ENCODE measurements around the gene PDE11A.
A peak's percentile ranks its signal among the peaks of the same experiment; 100 is the strongest.
"Not testable (repeated sequence)": the region's sequence is repeated elsewhere in the genome, so short reads cannot be mapped to it uniquely, and the experiment has no call there.

Gene PDE11A

GRCh38 chr2:178072383-178073301, at the start of gene PDE11A:
Gene PDE11A (minus strand): TSS chr2:178072777. CDS start chr2:178072437, 340 bp downstream.
- peak; percentile 2 for DNase-seq

- DNase-seq = no peak
These were observed 46.8 kb upstream of the PDE11A start for GRCh38 chr2:178119179-178119922.

GRCh38 chr2:178117725-178118124, 45.1 kb upstream of the PDE11A start:
- no peak for DNase-seq

DNA sequence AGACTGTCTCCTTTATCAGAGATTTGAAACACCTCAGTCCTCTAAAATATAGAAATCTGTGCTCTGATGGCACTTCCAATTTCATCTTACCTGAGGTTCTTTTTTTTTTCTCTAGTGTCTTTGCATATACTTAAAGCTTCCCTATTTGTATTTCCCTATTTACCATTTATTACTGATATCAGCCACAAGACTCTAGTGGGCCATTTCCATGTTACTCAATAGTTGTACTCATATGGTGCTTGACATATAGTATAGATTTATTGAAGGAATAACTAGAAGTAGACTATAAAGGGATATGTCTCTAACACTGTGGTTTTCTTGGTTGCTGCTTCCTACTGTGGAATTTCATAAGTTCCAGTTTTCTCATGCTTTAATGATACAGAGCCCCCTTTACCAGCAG, 42.7 kb upstream of the PDE11A start:
- DNase-seq = no peak

- no peak for DNase-seq
These were observed 41.9 kb upstream of the PDE11A start for GRCh38 chr2:178114462-178114861.

DNA sequence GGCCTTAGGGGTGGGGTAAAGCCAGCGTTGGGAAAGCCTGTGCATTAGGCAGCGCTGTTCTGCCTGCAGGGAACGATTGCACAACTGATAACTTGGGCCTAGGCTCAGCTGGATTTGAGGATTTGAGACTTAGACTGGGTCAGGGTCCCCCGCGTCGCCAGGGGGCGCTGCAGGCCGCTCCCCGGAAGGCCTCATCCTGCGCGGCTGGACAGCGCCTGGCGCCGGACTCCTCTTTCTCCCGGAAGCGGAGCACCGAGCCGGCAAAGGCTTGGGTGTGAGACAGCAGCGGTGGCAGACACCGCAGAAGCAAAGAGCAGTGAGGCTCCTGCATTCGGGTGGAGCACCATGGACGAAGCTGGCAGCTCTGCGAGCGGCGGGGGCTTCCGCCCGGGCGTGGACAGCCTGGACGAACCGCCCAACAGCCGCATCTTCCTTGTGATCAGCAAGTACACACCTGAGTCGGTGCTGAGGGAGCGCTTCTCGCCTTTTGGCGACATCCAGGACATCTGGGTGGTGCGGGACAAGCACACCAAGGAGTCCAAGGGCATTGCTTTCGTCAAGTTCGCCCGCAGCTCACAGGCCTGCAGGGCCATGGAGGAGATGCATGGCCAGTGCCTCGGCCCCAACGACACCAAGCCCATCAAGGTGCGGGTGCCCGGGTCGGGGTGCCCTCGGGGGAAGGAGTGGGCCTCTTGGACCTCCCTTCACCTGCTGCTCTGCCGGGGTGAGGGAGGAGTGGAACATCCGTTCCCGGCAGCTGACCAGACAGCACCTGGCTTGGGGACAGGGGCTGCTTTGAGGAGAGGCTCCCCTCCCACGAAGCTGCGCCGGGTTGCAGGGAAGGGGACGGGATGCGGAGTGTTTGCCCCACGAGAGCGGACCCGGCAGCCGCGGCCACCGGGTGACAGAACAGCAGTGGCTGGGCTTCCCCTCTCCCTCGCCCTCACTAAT, 39.9 kb upstream of the PDE11A start, which contains the start of gene RBM45:
Gene RBM45 (plus strand): TSS at position 236 of the 951 bp plus-strand sequence. CDS start 110 bp downstream, at position 346.
- peak; percentile 90 for DNase-seq

GRCh38 chr2:178111743-178112142, 39.2 kb upstream of the PDE11A start:
- DNase-seq = no peak

DNA sequence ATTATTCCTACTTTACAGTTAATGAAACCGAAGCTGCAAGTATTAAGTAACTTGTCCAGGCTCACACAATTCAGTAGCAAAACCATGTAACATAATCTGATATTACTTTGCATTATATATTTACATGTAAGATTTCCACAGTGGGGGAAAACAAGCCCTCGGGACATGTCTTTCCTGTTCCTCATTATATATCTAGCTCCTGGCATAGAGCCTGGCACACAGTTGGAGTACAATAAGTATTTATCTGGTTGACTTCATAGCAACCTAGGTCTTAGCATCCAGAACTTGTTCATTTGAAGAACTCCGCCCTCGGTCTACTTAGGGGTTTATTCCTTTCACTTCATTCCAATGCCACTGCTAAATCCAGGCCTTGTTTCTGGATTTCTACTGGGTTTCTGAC, 38.1 kb upstream of the PDE11A start:
- DNase-seq = no peak

GRCh38 chr2:178109813-178110212, 37.2 kb upstream of the PDE11A start:
- DNase-seq = peak; percentile 66

DNA sequence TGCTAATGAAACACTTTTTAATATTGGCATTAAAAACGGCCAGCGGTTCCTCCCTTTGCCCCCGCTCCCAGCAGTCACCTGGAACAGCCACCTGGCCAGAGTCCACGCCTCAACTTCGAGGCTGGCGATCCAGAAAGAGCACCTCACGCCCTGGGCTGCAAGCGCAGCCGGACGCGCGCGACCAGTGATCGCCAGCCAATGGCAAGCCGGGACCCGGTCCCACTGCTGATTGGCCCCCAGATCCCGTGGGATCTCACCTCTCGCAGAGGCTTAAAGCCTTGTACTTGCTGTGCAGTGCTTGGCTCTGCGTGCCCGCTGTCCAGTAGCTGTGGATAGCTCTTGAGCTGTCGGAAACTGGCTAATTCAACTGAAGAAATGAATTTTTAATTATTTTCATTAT, 35.6 kb upstream of the PDE11A start:
- DNase-seq = no peak

DNA sequence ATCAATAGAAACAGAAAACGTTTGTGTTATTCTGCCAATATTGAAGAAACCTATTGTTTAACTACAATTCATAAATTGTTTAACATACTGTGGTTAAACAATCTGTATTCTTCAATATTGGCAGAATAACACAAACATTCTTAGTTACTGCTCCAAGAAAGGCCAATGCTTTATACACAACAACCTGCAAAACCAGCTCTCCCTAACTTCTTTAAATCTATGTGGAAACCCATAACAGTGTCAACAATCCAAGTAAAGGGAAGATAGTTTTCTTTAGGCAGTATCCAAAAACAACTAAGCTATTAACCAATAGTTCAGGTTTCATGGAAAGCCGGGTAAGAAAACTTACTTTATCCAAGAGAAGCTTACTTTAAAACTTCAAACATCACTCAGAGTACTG, 33.5 kb upstream of the PDE11A start:
- DNase-seq = no peak

DNA sequence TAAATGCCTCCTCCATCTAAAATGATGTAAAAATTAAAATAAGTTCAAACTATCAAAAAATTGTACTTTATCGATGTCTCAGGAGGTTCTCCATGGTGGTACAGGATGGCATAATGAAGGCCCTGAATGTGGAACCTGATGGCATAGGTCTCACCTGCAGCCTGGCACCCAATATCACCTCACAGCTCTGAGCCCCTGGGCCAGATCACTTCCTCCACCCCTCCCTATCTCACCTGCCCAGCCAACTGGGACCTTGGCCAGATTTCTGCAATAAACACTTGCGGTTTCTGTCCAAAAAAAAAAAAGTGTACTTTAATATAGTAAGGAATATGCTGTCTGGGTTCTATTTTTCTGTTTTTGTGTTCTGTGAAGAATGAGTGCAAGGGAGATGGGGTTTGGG, 33.0 kb upstream of the PDE11A start:
- no peak for DNase-seq

- no peak for DNase-seq
These were observed 28.9 kb upstream of the PDE11A start for GRCh38 chr2:178101321-178102079.

- DNase-seq = no peak
These were observed 20.9 kb upstream of the PDE11A start for GRCh38 chr2:178093471-178093870.

DNA sequence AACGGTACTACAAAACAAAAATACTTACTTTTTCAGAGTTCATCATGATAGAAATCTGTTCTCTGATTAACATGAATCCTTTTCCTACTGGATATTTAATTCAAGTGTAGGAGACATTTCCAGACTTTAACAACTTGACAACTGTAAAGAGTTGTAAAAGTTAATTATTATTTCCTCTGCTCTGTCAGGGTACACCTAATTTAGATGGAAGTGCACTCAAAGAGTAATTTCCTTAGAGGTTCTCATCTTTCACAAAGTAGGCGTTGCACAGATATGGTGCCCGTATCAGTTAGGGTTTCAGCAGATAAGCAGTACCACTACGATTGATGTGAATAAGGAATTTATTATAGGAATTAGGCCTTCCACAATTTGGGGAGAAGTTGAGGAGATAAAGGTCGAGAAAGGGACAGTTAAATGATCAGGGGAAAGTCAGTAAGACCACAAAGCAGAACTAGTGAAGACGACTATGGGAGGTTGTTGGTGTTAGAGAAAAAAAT, 16.2 kb upstream of the PDE11A start:
- no peak for DNase-seq

GRCh38 chr2:178084273-178084672, 11.7 kb upstream of the PDE11A start:
- DNase-seq = no peak

DNA sequence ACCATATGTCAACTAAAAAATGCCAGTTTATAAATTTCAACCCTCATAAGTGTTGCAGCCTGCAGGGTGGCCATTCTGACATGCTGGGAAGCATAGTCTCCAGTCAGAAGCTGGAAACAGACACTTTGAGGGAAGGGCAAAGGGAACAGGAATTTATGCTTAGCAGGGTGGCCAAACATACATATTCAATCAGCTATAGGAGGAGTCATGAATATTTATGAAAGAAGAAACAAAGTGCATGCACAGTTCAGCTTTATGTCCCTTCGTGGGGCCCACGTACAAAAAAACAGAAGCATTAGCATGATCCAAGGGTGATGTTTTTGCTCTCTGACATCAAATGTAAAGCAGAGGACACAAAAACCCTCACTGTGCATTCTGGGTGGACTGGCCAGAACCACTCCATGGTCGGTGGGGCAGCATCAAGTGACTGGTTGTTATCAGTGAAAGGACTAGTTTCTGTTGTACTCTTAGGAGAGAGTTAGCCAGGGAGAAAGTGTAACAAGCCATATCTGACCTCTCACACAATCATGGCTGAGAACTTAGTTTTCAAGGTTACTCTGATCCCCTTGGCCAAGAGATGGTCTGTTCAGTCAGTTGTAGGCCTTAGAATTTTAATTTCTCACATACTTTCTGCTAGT, 9.9 kb upstream of the PDE11A start:
- DNase-seq = no peak

GRCh38 chr2:178079279-178079678, 6.7 kb upstream of the PDE11A start:
- not testable (repeated sequence) for DNase-seq

DNA sequence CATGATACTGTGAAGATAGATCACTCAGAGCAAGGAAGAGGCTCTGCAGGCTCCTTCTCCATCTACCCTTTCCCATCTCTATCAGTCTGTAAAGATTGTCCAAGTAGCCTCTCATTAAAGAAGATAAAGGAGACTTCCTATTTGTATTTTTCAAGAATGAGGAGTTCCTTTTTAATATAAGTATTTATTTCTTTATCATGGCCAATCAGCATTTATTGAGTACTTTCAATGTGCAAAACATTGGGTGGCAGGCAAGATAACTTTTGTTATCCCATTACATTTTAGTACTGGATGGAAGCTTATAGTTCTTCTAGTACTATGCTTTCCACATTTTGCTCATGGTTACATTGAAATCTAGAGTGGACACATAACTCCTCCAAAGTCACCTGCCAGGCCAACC, 3.6 kb upstream of the PDE11A start:
- no peak for DNase-seq

DNA sequence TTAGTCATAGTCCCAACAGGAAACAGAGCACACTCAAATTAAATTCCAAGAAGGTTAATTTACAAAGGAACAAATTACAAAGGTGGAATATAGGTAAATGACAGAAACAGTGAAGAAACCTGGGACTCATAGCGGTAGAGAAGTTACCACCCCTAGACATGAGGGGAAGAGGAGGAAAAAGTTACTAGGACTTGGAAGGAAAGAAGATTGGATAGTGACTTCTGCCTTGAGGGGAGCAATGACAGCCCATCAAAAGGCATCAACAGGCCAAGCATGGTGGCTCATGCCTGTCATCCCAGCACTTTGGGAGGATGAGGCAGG, 2.4 kb upstream of the PDE11A start:
- DNase-seq = no peak
